HepG2 (cell line): ENCODE results near the gene PIGN. TPM values are rescaled to one million over a fixed set of nuclear protein-coding genes. Genes with fewer than 3 reads are reported as not detected.
A peak's percentile ranks its signal among the peaks of the same experiment; 100 is the strongest.

Experiments used
- CBX5 ChIP-seq: sonication (generic); formaldehyde crosslinking; IDR thresholded peaks from 2 replicates; pipeline ENCODE4 v1.4.0; 2020; ENCODE audit warnings: missing genetic modification reagents, borderline replicate concordance
- IRX3 ChIP-seq: sonication (generic); formaldehyde crosslinking; IDR thresholded peaks from 2 replicates; pipeline ENCODE4 v1.8.1; 2023; ENCODE audit warnings: mild to moderate bottlenecking, low read depth, missing genetic modification reagents, borderline replicate concordance
- MAF1 ChIP-seq: sonication (generic); formaldehyde crosslinking; IDR thresholded peaks from 2 replicates; pipeline ENCODE4 v1.5.0; 2020; ENCODE audit warnings: missing genetic modification reagents, borderline replicate concordance
- MAZ ChIP-seq, 2 experiments: sonication (generic) in 1 of 2; formaldehyde crosslinking in 1 of 2; IDR thresholded peaks; 2 replicates each; pipeline versions ENCODE4 v1.5.0 to v1.6.1; 2012 to 2020; ENCODE audit warnings: low read depth in 2 of 2, mild to moderate bottlenecking in 2 of 2, borderline replicate concordance in 1 of 2, improper control_type of control experiment in 1 of 2, low read length in 1 of 2, missing genetic modification reagents in 1 of 2, moderate library complexity in 1 of 2
- NFATC3 ChIP-seq: sonication (generic); formaldehyde crosslinking; IDR thresholded peaks from 2 replicates; pipeline ENCODE4 v1.5.1; 2020; ENCODE audit warnings: mild to moderate bottlenecking, missing genetic modification reagents
- PTBP1 ChIP-seq: fragments of 200-400 bp; formaldehyde crosslinking; IDR thresholded peaks from 2 replicates; pipeline ENCODE4 v1.6.1; 2018; ENCODE audit warnings: low read length, low read depth; ENCODE audit not compliant: poor library complexity, severe bottlenecking
- ZFP36L2 ChIP-seq: sonication (generic); formaldehyde crosslinking; IDR thresholded peaks from 2 replicates; pipeline ENCODE4 v1.4.0; 2020; ENCODE audit warnings: missing genetic modification reagents
- ZNF101 ChIP-seq: sonication (generic); formaldehyde crosslinking; IDR thresholded peaks from 2 replicates; pipeline ENCODE4 v1.4.0; 2020; ENCODE audit warnings: mild to moderate bottlenecking, low read depth, missing genetic modification reagents, borderline replicate concordance
- ZNF121 ChIP-seq: sonication (generic); formaldehyde crosslinking; IDR thresholded peaks from 2 replicates; pipeline ENCODE4 v1.5.0; 2020; ENCODE audit warnings: mild to moderate bottlenecking, missing genetic modification reagents
- ZNF20 ChIP-seq: sonication (generic); formaldehyde crosslinking; IDR thresholded peaks from 2 replicates; pipeline ENCODE4 v1.4.0; 2020; ENCODE audit warnings: mild to moderate bottlenecking, moderate library complexity, missing genetic modification reagents
- polyA plus RNA-seq, 8 experiments: library from polyadenylated mRNA; depleted of rRNA in 3 of 8; stranded (reverse) in 7 of 8; unstranded in 1 of 8; fragments of >200 nt; fragmentation: Illumina TruSeq in 4 of 8; extraction: Trizol in 4 of 8; gene quantifications; 2 replicates each; pipeline versions ENCODE4 v1.2.1 to v1.2.3, GENCODE V29; 2011 to 2016; ENCODE audit warnings: low read depth in 4 of 8, missing spikeins in 1 of 8, mixed read lengths in 1 of 8; ENCODE audit not compliant: insufficient read depth in 1 of 8
- total RNA-seq, 5 experiments: library from RNA; depleted of rRNA; stranded (reverse); fragments of >200 nt; fragmentation: Illumina TruSeq; extraction: Trizol; gene quantifications; 2 replicates each; pipeline ENCODE4 v1.2.3, GENCODE V29; 2016; ENCODE audit warnings: low read depth in 1 of 5
- TF ChIP-seq, protein P1 (sequence below): sonication (generic); formaldehyde crosslinking; IDR thresholded peaks from 2 replicates; pipeline ENCODE4 v1.4.0; 2020; ENCODE audit warnings: mild to moderate bottlenecking, missing genetic modification reagents
- TF ChIP-seq, protein P2 (sequence below): sonication (generic); formaldehyde crosslinking; IDR thresholded peaks from 2 replicates; pipeline ENCODE4 v1.4.0; 2020; ENCODE audit warnings: mild to moderate bottlenecking, missing genetic modification reagents
- TF ChIP-seq, protein P3 (sequence below): sonication (generic); formaldehyde crosslinking; IDR thresholded peaks from 2 replicates; pipeline ENCODE4 v1.4.0; 2020; ENCODE audit warnings: missing genetic modification reagents, mild to moderate bottlenecking, borderline replicate concordance
- TF ChIP-seq, protein P4 (sequence below): sonication (generic); formaldehyde crosslinking; IDR thresholded peaks from 2 replicates; pipeline ENCODE4 v1.4.0; 2020; ENCODE audit warnings: missing genetic modification reagents

The PIGN gene
- total and polyA plus RNA-seq, 2 of the 13 experiments (the other 11 are each of a cell fraction or from before 2014, with no cell fraction given): 15.5 to 33.6 TPM

DNA sequence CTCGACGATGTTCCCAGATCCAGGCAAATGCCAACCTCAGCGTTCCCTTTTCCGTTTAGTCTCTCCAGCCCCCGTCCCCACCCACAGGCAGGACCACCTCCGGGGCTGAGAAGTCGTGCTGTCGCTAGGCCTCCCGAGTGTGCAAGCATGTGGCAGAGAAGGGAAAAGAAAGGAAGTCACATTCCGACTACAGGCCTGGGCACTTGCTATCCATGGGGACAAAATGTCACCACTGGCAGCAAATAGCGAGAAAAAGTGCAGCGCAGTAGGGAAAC is 420 bp downstream of the PIGN start (continued):
- TF ChIP-seq ZNF121 (no peak), NFATC3 (no peak), MAZ (IDR thresholded peaks at IDR 0.05; ENCODE audit: borderline replicate concordance, low read depth, low read length) (no peak), MAZ (CRISPR knock-in tag; IDR thresholded peaks at IDR 0.05; ENCODE audit: low read depth) (no peak), ZNF20 (CRISPR knock-in tag) (no peak), IRX3 (CRISPR knock-in tag) (0 out of 2 replicates have a peak, but pooled peaks have one; percentile 76), ZNF101 (0 out of 2 replicates have a peak, but pooled peaks have one; percentile 42), MAF1 (CRISPR knock-in tag) (no peak), PTBP1 (no peak), ZFP36L2 (CRISPR knock-in tag) (no peak), CBX5 (CRISPR knock-in tag) (no peak)
- TF ChIP-seq, protein P1, sequence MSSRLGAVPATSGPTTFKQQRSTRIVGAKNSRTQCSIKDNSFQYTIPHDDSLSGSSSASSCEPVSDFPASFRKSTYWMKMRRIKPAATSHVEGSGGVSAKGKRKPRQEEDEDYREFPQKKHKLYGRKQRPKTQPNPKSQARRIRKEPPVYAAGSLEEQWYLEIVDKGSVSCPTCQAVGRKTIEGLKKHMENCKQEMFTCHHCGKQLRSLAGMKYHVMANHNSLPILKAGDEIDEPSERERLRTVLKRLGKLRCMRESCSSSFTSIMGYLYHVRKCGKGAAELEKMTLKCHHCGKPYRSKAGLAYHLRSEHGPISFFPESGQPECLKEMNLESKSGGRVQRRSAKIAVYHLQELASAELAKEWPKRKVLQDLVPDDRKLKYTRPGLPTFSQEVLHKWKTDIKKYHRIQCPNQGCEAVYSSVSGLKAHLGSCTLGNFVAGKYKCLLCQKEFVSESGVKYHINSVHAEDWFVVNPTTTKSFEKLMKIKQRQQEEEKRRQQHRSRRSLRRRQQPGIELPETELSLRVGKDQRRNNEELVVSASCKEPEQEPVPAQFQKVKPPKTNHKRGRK (CRISPR knock-in tag): no peak
- TF ChIP-seq, protein P2, sequence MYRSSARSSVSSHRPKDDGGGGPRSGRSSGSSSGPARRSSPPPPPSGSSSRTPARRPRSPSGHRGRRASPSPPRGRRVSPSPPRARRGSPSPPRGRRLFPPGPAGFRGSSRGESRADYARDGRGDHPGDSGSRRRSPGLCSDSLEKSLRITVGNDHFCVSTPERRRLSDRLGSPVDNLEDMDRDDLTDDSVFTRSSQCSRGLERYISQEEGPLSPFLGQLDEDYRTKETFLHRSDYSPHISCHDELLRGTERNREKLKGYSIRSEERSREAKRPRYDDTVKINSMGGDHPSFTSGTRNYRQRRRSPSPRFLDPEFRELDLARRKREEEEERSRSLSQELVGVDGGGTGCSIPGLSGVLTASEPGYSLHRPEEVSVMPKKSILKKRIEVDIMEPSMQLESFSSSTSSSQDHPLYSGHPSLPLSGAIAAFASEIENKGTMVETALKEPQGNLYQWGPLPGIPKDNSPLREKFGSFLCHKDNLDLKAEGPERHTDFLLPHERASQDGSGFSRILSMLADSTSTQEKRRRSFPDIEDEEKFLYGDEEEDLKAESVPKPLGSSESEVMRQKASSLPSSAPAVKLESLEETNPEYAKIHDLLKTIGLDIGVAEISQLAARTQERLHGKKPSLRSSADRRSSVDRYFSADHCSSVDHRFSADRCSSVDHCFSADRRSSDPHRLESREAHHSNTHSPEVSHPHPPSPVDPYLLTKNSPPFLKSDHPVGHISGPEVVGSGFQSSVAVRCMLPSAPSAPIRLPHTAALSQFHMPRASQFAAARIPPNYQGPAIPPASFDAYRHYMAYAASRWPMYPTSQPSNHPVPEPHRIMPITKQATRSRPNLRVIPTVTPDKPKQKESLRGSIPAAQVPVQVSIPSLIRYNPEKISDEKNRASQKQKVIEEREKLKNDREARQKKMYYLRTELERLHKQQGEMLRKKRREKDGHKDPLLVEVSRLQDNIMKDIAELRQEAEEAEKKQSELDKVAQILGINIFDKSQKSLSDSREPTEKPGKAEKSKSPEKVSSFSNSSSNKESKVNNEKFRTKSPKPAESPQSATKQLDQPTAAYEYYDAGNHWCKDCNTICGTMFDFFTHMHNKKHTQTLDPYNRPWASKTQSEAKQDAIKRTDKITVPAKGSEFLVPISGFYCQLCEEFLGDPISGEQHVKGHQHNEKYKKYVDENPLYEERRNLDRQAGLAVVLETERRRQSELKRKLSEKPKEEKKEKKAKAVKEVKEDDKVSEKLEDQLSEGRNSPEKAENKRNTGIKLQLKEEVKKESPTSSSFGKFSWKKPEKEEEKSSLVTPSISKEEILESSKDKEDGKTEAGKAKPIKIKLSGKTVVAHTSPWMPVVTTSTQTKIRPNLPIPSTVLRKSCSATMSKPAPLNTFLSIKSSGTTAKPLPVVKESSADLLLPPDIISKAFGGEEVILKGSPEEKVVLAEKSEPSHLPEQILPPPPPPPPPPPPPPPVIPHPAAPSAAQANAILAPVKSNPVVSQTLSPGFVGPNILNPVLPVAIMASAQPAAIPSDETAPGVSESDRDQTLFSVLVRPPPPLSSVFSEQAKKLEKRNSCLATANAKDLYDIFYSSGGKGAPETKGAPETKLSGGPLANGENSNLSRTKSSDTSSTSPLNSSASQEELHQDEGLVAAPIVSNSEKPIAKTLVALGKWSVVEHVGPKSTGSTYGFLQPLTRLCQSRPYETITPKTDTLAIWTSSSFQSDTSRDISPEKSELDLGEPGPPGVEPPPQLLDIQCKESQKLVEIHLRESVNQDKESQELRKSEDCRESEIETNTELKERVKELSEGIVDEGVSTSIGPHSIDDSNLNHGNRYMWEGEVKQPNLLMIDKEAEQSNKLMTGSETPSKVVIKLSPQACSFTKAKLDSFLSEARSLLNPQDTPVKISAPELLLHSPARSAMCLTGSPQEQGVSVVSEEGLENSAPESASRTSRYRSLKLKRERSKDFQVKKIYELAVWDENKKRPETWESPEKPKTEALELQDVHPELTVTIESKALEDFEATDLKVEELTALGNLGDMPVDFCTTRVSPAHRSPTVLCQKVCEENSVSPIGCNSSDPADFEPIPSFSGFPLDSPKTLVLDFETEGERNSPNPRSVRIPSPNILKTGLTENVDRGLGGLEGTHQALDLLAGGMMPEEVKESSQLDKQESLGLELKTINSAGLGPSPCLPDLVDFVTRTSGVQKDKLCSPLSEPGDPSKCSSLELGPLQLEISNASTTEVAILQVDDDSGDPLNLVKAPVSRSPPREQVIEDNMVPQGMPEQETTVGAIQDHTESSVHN: 0 out of 2 replicates have a peak, but pooled peaks have one; percentile 52
- TF ChIP-seq, protein P3, sequence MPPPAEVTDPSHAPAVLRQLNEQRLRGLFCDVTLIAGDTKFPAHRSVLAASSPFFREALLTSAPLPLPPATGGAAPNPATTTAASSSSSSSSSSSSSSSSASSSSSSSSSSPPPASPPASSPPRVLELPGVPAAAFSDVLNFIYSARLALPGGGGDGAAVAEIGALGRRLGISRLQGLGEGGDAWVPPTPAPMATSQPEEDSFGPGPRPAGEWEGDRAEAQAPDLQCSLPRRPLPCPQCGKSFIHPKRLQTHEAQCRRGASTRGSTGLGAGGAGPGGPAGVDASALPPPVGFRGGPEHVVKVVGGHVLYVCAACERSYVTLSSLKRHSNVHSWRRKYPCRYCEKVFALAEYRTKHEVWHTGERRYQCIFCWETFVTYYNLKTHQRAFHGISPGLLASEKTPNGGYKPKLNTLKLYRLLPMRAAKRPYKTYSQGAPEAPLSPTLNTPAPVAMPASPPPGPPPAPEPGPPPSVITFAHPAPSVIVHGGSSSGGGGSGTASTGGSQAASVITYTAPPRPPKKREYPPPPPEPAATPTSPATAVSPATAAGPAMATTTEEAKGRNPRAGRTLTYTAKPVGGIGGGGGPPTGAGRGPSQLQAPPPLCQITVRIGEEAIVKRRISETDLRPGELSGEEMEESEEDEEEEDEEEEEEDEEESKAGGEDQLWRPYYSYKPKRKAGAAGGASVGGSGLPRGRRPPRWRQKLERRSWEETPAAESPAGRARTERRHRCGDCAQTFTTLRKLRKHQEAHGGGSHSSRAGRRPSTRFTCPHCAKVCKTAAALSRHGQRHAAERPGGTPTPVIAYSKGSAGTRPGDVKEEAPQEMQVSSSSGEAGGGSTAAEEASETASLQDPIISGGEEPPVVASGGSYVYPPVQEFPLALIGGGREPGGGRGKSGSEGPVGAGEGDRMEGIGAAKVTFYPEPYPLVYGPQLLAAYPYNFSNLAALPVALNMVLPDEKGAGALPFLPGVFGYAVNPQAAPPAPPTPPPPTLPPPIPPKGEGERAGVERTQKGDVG (CRISPR knock-in tag): no peak
- TF ChIP-seq, protein P4, sequence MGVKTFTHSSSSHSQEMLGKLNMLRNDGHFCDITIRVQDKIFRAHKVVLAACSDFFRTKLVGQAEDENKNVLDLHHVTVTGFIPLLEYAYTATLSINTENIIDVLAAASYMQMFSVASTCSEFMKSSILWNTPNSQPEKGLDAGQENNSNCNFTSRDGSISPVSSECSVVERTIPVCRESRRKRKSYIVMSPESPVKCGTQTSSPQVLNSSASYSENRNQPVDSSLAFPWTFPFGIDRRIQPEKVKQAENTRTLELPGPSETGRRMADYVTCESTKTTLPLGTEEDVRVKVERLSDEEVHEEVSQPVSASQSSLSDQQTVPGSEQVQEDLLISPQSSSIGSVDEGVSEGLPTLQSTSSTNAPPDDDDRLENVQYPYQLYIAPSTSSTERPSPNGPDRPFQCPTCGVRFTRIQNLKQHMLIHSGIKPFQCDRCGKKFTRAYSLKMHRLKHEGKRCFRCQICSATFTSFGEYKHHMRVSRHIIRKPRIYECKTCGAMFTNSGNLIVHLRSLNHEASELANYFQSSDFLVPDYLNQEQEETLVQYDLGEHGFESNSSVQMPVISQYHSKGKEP (CRISPR knock-in tag): no peak
